ENCODE data around the gene GPR137.

GPR137 gene

DNA sequence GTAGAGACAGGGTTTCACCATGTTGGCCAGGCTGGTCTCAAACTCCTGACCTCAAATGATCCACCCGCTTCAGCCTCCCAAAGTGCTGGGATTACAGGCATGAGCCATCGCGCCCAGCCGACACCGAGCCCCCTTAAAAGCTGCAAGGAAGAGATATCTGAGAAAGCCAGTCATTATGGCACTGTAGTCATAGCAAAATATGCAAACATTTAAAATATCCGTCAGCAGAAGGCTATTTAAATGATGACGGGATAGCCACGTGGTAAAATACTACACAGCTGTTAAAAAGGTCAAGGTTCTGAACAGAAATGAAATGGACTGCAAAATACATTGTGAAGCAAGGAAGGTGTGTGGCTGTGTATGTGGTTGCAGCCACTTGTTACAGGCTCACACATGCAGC, 47.9 kb downstream of the GPR137 start:
- H3K27ac ChIP-seq: no peak overlapping the region
- TF ChIP-seq, protein P1, sequence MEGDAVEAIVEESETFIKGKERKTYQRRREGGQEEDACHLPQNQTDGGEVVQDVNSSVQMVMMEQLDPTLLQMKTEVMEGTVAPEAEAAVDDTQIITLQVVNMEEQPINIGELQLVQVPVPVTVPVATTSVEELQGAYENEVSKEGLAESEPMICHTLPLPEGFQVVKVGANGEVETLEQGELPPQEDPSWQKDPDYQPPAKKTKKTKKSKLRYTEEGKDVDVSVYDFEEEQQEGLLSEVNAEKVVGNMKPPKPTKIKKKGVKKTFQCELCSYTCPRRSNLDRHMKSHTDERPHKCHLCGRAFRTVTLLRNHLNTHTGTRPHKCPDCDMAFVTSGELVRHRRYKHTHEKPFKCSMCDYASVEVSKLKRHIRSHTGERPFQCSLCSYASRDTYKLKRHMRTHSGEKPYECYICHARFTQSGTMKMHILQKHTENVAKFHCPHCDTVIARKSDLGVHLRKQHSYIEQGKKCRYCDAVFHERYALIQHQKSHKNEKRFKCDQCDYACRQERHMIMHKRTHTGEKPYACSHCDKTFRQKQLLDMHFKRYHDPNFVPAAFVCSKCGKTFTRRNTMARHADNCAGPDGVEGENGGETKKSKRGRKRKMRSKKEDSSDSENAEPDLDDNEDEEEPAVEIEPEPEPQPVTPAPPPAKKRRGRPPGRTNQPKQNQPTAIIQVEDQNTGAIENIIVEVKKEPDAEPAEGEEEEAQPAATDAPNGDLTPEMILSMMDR (IDR thresholded peaks at IDR 0.05): no peak
- no peak for TF ChIP-seq ZFX (IDR thresholded peaks at IDR 0.05; ENCODE audit: borderline replicate concordance)

DNA sequence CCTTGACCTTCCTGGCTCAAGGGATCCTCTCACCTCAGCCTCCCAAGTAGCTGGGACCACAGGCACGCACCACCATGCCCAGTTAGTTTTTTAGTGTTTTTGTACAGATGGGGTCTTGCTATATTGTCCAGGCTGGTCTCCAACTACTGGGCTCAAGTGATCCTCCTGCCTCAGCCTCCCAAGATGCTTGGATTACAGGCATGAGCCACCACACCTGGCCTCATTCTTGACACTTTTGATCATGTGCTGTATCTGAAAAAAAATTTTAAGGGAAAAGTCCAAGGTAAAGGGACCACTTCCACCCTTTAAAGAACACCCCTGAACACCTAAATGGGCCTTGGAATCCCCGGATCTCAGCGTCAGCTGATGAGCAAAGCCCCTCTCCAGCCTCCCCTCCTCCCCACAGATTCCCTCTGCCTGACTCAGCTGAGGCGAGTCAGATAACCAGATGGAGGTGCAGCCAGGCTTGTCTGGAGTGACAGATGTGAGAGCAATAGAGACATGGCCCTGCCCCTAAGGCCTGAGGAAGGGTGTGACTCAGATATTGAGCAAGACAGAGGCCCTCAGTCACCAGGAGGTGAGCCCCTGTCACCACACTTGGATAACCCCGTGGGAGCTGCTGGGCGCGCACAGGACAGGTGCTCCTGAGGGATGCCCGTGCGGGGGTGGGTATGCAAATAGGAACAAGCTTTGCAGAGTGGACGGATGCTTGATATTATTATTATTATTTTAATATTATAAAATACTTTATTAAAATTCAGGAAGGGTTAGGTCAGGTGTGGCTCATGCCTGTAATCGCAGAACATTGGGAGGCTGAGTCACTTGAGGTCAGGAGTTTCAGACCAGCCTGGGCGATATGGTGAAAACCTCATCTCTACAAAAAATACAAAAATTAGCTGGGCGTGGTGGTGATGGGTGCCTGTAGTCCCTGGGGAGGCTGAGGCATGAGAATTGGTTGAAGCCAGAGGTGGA, 49.4 kb downstream of the GPR137 start:
- no peak overlapping the region for H3K27ac ChIP-seq
- TF ChIP-seq, protein P1 (IDR thresholded peaks at IDR 0.05): no peak
- no peak for TF ChIP-seq ZFX (IDR thresholded peaks at IDR 0.05; ENCODE audit: borderline replicate concordance)

DNA sequence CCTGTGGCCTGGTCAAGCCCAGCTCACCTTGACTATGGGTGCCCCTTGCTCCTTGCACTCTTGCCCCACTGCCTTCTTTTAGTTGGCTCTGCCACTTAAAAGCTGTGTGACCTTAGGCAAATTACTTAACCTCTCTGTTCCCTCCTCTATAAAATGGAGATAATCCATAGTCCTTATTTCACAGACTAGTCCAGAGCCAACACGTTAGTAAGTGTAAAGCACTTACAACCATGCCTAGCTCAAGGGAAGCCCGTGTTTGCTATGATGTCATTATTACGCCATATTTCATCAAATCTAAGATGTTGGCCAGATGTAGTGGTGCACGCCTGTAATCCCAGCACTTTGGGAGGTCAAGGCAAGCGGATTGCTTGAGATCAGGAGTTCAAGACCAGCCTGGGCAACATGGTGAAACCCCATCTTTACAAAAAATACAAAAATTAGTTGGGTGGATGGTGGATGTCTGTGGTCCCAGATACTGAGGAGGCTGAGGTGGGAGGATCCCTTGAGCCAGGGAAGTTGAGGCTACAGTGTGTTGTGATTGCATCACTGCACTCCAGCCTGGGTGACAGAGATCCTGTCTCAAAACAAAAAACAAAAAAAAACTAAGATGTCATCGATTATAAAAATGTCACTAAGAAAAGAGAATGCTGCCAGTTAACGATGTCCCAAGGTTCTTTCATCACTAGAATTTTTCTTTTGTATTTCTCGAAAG, 52.0 kb downstream of the GPR137 start:
- TF ChIP-seq, protein P1 (IDR thresholded peaks at IDR 0.05): no peak
- no peak for TF ChIP-seq ZFX (IDR thresholded peaks at IDR 0.05; ENCODE audit: borderline replicate concordance)
- H3K27ac ChIP-seq: no peak overlapping the region

DNA sequence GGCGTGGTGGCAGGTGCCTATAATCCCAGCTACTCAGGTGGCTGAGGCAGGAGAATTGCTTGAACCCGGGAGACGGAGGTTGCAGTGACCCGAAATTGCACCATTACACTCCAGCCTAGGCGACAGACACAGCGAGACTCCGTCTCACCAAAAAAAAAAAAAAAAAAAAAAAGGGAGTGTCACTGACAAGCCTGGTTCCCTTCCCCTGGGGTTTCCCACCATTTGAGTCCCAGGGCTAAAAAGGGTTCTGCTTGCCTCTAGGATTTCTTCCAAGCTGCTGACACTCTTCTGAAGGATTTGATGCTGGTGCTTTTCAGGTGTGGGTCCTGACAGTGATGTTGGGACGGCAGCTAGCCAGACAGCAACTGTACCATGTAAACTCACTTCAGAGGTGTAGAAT, 53.1 kb downstream of the GPR137 start:
- TF ChIP-seq ZFX (IDR thresholded peaks at IDR 0.05; ENCODE audit: borderline replicate concordance): no peak
- H3K27ac ChIP-seq: no peak overlapping the region
